Endothelial cell of umbilical vein (primary cell): ENCODE results near the gene VAV2. TPM values are rescaled to one million over a fixed set of nuclear protein-coding genes. Genes with fewer than 3 reads are reported as not detected.

Source experiments
- BruUV-seq: library from RNA; stranded (reverse); fragments of 400-500 nt; replicated peaks from 2 replicates; lab custom pipeline; 2021; lab: Mats Ljungman, UMichigan
- CTCF ChIA-PET: fragments of 300-600, 350-600 bp; sonication (Branson Sonifier 250); formaldehyde crosslinking; loops from one replicate; lab custom pipeline; 2021; ENCODE audit warnings: antibody characterized with exemption, inconsistent platforms; lab: Charles Lee
- POLR2A ChIA-PET: fragments of 300-600, 350-600 bp; sonication (Branson Sonifier 250); formaldehyde crosslinking; loops from one replicate; lab custom pipeline; 2021; ENCODE audit warnings: antibody characterized with exemption, inconsistent platforms; lab: Charles Lee
- DNase-seq: peaks from one replicate; pipeline ENCODE4 v3.0.0-alpha.2; 2011; ENCODE audit warnings: low read depth, low spot score
- FAIRE-seq: peaks from 2 replicates; lab custom pipeline; 2011; peaks lifted over from hg19 to GRCh38; lab: Jason Lieb, UNC
- H2AFZ ChIP-seq: 2 replicates; pipeline ENCODE4 v1.6.0; 2012; ENCODE audit warnings: low read depth, low read length, control low read depth, inconsistent platforms
- H3K27ac ChIP-seq: 2 replicates; pipeline ENCODE4 v1.5.1; 2011; ENCODE audit warnings: low read depth, mild to moderate bottlenecking, control low read depth, low read length, moderate library complexity; ENCODE audit not compliant: insufficient read depth
- H3K27me3 ChIP-seq, 2 experiments: 2 replicates each; pipeline versions ENCODE4 v1.6.0 to v1.6.1; 2011; ENCODE audit warnings: low read length in 2 of 2, mixed read lengths in 1 of 2; ENCODE audit not compliant: control insufficient read depth in 2 of 2, insufficient read depth in 2 of 2
- H3K36me3 ChIP-seq, 2 experiments: 2 replicates in 1 of 2; 3 replicates in 1 of 2; pipeline ENCODE4 v1.5.1; 2011; ENCODE audit warnings: low read length in 2 of 2, mild to moderate bottlenecking in 1 of 2, moderate library complexity in 1 of 2; ENCODE audit not compliant: control insufficient read depth in 2 of 2, insufficient read depth in 2 of 2; ENCODE audit errors: extremely low read depth in 1 of 2
- H3K4me1 ChIP-seq: 3 replicates; pipeline ENCODE4 v1.5.1; 2011; ENCODE audit warnings: mild to moderate bottlenecking, low read length; ENCODE audit not compliant: control insufficient read depth, insufficient read depth; ENCODE audit errors: extremely low read depth
- H3K4me2 ChIP-seq: 2 replicates; pipeline ENCODE4 v1.6.1; 2011; ENCODE audit warnings: low read length, control low read depth, mixed read lengths; ENCODE audit not compliant: insufficient read depth
- H3K4me3 ChIP-seq, 3 experiments: fragments of 200-600 bp in 1 of 3; sonication (generic), shearing (Covaris generic) in 1 of 3; replicated peaks in 1 of 3; 2 replicates each; pipeline ENCODE4 v1.5.1; 2011 to 2016; ENCODE audit warnings: control low read depth in 3 of 3, low read length in 3 of 3, mild to moderate bottlenecking in 2 of 3, inconsistent platforms in 1 of 3, low read depth in 1 of 3, moderate library complexity in 1 of 3; ENCODE audit not compliant: insufficient read depth in 1 of 3
- H3K79me2 ChIP-seq: 2 replicates; pipeline ENCODE4 v1.6.0; 2012; ENCODE audit warnings: low read length, inconsistent platforms; ENCODE audit not compliant: control insufficient read depth, insufficient read depth
- H3K9ac ChIP-seq: replicated peaks from 2 replicates; pipeline ENCODE3; 2011; ENCODE audit warnings: low read length, control low read depth; ENCODE audit not compliant: insufficient read depth; ENCODE audit errors: extremely low read depth
- H3K9me1 ChIP-seq: replicated peaks from 3 replicates; pipeline ENCODE4 v1.6.0; 2011; ENCODE audit warnings: mild to moderate bottlenecking, low read length; ENCODE audit not compliant: control insufficient read depth, insufficient read depth; ENCODE audit errors: extremely low read depth
- H3K9me3 ChIP-seq: replicated peaks from 2 replicates; pipeline ENCODE4 v1.5.1; 2012; ENCODE audit warnings: low read length, inconsistent platforms; ENCODE audit not compliant: control insufficient read depth, insufficient read depth
- H4K20me1 ChIP-seq: replicated peaks from 2 replicates; pipeline ENCODE3; 2011; ENCODE audit warnings: mild to moderate bottlenecking, low read length; ENCODE audit not compliant: control insufficient read depth, insufficient read depth; ENCODE audit errors: extremely low read depth
- CTCF ChIP-seq, 2 donors: IDR thresholded peaks; 1 replicate in 1 of 2; 2 replicates in 1 of 2; pipeline ENCODE4 v1.5.1; 2011; ENCODE audit warnings: low read length in 2 of 2, mild to moderate bottlenecking in 2 of 2, moderate library complexity in 2 of 2, control low read depth in 1 of 2, inconsistent platforms in 1 of 2, low read depth in 1 of 2; ENCODE audit not compliant: insufficient read depth in 1 of 2; ENCODE audit errors: extremely low read depth in 1 of 2
- EZH2 ChIP-seq: IDR thresholded peaks from 2 replicates; pipeline ENCODE4 v1.6.1; 2012; ENCODE audit warnings: borderline replicate concordance, low read depth, mild to moderate bottlenecking, moderate library complexity, low read length, inconsistent platforms; ENCODE audit not compliant: severe bottlenecking
- FOS ChIP-seq: IDR thresholded peaks from 2 replicates; pipeline ENCODE4 v1.6.1; 2011; ENCODE audit warnings: mild to moderate bottlenecking, low read length, moderate library complexity, borderline replicate concordance; ENCODE audit not compliant: insufficient read depth
- GATA2 ChIP-seq: IDR thresholded peaks from 2 replicates; pipeline ENCODE4 v1.7.0; 2011; ENCODE audit warnings: low read depth, mild to moderate bottlenecking, moderate library complexity, mixed read lengths, low read length; ENCODE audit not compliant: insufficient read length, insufficient read depth
- JUN ChIP-seq: IDR thresholded peaks from 2 replicates; pipeline ENCODE4 v1.6.1; 2011; ENCODE audit warnings: borderline replicate concordance, low read depth; ENCODE audit not compliant: insufficient read length, insufficient read depth
- MAX ChIP-seq: IDR thresholded peaks from 2 replicates; pipeline ENCODE4 v1.6.1; 2011; ENCODE audit not compliant: insufficient read depth, insufficient read length
- MYC ChIP-seq: IDR thresholded peaks from one replicate; pipeline ENCODE4 v1.6.1; 2011; ENCODE audit warnings: mild to moderate bottlenecking, low read depth, low read length
- POLR2A ChIP-seq: IDR thresholded peaks from 2 replicates; pipeline ENCODE4 v1.6.1; 2012; ENCODE audit warnings: low read depth, mild to moderate bottlenecking, control low read depth, low read length
- dilution Hi-C: fragments of 300-500 bp; cut with MboI; formaldehyde crosslinking; loops from one replicate; pipeline ENCODE4 v1.15.0; 2019; ENCODE audit warnings: low sequenced_read_pairs; ENCODE audit not compliant: extremely low pct_ligation_motif_present
- intact Hi-C: fragments of 100-400 bp; cut with micrococcal nuclease; formaldehyde crosslinking; loops from one replicate; pipeline ENCODE4 v1.10.0; 2022
- polyA plus RNA-seq, 4 experiments: library from polyadenylated mRNA; depleted of rRNA in 3 of 4; stranded (reverse) in 3 of 4; unstranded in 1 of 4; fragments of >200 nt; gene quantifications; 2 replicates each; pipeline versions ENCODE4 v1.2.1 to v1.2.3, GENCODE V29; 2011 to 2012; ENCODE audit warnings: missing spikeins in 1 of 4
- total RNA-seq: library from RNA; stranded (reverse); gene quantifications from 2 replicates; pipeline ENCODE4 v1.2.3, GENCODE V29; 2021

VAV2 gene
- total and polyA plus RNA-seq, 2 donors (not counting 3 experiments of a cell fraction or from before 2014, with no cell fraction given), result 10.6 to 30.6 TPM

DNA sequence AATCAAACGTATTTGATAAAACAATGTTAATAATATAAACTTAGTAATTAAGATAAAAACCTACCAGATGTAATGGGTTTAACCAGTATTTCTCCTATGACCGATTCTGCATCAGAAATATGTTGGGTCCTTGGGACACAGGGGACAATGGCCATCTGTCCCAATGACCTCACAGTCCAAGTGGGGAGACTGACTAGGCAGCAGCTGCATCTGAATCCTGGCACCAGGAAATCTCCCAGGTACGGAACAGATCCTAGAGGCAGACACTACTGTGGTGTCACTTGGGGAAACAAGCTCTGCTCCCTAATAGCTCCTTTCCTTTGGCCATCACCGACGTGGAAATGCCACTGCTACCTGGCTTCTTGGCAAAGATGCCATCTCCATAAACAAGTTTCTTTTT, 172.2 kb downstream of the VAV2 start:
- BruUV-seq, result no TSS peak
- POLR2A ChIA-PET, result no interaction called here

More for the DNA sequence above, 172.2 kb downstream of the VAV2 start:
- Histone ChIP-seq H3K4me3 (no peak overlapping the region), H3K4me1 (no peaks in the 10 kb centered on the region), H3K79me2 (no peaks in the 10 kb centered on the region), H3K27ac (no peak overlapping the region), H3K36me3 (peaks cover 0 to 3% of the 10 kb centered on the region in 2 experiments), H3K9ac (no peak overlapping the region), H3K4me2 (no peak overlapping the region), H3K9me3 (no peaks in the 10 kb centered on the region), H3K27me3 (no peaks in the 10 kb centered on the region), H3K9me1 (no peaks in the 10 kb centered on the region), H4K20me1 (no peaks in the 10 kb centered on the region), H2AFZ (no peak overlapping the region)
- intact Hi-C loops, result no loop called here
- TF ChIP-seq JUN (no peak), MAX (no peak), FOS (no peak), EZH2 (no peak), POLR2A (no peak), CTCF (IDR thresholded peaks at IDR 0.05; ENCODE audit: extremely low read depth in 1 of 2, insufficient read depth in 1 of 2, low read depth in 1 of 2, low read length in 2 of 2) (no peak), GATA2 (no peak), MYC (no peak)
- FAIRE-seq (no peak), DNase-seq (no peak)
- CTCF ChIA-PET, result no interaction called here
- dilution Hi-C loops, result no loop called here
